IPS-11a (cell line): ENCODE measurements around the gene SEC61A2.
"Not testable (repeated sequence)": the region's sequence is repeated elsewhere in the genome, so short reads cannot be mapped to it uniquely, and the experiment has no call there.

Experiments
- H3K4me3 ChIP-seq: one replicate; pipeline ENCODE4 v1.5.1; 2013; ENCODE audit warnings: low read depth, low read length, control low read depth

SEC61A2 gene

DNA sequence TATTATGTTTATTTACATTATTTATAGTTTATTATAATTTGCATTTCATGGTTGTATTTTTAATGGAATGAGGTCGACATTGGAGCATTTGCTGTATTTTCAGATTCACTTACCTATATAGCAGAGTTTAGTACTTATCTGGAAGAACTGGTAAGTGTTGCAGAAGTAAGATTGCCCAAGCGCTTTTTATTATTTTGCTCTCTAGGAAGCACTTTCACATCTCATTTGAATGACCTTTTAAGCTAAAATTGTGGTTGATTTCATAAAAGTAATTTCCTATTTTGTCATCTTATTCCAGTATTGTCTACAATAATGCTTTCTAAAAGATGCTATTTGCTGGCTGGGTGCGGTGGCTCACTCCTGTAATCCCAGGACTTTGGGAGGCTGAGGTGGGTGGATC is 28.6 kb downstream of the SEC61A2 start:
- H3K4me3 ChIP-seq, result no peak overlapping the region

GRCh38 chr10:12160664-12161063 is 31.2 kb downstream of the SEC61A2 start:
- H3K4me3 ChIP-seq, result no peak overlapping the region

DNA sequence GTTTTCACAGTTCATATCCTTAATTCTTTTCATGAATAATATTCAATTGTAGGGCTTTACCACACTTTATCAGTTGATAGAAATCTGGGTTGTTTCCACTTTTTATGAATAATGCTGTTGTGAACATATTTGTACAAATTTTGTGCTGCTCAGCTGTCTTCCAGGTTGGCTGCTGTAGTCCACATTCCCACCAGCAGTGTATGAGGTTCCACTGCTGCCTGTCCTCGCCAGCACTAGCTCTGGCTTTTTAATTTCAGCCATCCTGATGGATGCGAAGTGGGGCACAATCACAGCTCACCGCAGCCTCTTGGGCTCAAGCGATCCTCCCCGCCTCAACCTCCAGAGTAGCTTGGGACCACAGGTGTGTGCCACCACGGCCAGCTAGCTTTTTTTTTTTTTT is 33.5 kb downstream of the SEC61A2 start:
- H3K4me3 ChIP-seq, result no peak overlapping the region

DNA sequence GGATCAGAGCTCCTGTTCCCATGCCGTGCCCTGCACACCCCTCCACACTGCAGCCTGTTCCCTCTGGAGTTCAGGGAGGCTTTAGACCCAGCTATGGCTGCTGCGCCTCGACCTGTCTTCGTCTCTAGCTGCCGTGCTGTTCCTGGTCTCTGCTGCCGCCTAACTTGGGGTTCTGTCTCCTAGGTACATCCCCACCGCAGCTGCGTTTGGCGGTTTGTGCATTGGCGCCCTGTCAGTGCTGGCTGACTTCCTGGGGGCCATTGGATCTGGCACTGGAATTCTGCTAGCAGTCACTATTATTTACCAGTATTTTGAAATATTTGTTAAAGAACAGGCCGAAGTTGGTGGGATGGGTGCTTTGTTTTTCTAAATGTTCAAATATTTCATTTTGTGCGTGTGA is 34.6 kb downstream of the SEC61A2 start:
- no peak overlapping the region for H3K4me3 ChIP-seq

- no peak overlapping the region for H3K4me3 ChIP-seq
Observed at GRCh38 chr10:12165036-12165435, 35.6 kb downstream of the SEC61A2 start.

DNA sequence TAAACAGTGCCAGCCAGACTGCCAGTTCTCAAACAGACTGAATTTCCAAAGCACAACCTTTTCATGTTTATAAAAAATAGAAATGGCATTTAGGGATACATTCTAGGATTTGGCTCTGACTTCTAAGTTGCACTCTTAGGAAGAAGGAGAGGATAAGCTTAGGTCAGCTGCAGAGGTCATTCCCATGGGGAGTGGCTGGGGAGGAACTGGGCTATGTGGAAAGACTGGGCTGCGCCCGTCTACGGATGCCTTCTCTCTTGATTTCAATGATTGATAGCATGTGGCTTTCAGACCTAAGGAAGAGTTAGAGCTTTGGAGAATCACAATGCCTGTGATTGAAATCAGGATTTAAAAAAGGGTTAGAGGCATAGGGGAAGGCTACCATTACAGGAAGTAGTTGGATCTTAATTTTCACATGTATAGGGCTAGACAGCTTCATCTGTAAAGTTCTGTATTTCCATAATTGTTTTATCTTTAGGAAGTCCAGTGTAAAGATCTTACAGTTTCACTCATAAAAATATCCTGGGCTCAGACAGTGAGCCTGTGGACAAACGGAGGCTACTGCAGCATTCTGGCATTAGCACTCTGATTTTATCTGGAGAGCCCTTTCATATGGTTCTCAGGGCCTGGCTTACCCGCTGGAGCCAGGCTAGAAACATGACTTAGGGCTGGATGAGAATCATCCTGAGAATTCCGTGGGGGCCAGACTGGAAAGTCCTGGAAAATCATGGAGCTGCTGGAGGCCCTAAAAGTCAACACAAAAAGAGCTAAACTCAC is 36.7 kb downstream of the SEC61A2 start:
- no peak overlapping the region for H3K4me3 ChIP-seq

GRCh38 chr10:12171512-12171911 is 42.0 kb downstream of the SEC61A2 start:
- H3K4me3 ChIP-seq, result not testable (repeated sequence)

DNA sequence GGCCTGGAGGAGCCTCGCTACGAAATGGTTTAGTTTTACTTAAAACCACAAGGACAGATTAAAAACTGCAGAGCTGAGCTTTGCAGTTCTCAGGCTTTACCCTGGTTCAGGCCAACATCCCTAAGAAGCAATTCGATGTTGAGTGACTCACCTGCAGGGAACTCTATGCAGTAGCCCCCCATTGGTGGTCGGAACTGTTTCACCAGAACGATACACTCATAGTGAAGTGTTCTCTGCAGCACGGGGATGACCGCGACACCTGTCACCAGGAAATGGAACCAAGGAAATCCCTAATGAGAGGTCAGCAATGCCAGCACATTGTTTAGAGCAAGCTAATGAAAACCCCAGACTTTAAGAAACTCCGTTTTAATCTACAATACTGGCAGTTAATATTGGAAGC is 48.2 kb downstream of the SEC61A2 start:
- H3K4me3 ChIP-seq, result no peak overlapping the region

GRCh38 chr10:12179606-12180170 is 50.2 kb downstream of the SEC61A2 start:
- no peak overlapping the region for H3K4me3 ChIP-seq

DNA sequence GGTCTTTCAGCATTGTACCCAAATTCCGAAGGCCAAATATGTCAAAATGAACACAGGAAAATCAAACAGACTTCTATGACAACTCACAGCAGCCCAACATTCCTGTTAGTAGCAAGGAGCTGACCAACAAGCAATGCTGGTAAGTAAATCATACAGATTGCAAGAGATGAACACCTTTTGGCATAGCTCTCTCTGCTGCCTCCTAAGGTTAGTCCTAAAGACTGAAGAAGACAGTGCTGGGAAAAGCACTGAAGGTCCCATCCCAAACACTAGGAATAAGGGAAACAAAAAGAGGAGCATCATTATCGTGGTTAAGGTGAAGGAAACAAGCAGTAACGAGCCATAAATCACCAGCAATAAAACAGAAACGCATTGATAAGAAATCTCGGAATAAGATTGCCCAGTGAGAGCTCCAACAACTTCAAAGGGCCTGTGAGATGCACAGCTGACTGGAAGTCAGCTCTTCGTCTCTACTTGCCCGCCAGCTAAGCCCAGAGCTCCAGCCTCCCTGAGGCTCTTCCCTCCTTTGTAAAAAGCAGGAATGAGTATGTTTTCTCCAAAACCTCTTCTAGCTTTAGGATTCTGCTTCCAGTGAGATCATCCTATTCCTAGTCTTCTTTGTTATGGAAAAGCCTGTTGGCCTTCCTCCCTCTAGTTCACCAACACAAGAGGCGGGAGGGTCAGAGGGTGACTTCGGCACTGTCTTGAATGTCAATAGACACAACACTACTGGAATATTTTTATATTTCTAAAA is 50.9 kb downstream of the SEC61A2 start:
- H3K4me3 ChIP-seq, result no peak overlapping the region

GRCh38 chr10:12181065-12181775 is 51.7 kb downstream of the SEC61A2 start:
- H3K4me3 ChIP-seq, result no peak overlapping the region

- H3K4me3 ChIP-seq, result no peak overlapping the region
Observed at GRCh38 chr10:12184165-12184564, 54.7 kb downstream of the SEC61A2 start.

DNA sequence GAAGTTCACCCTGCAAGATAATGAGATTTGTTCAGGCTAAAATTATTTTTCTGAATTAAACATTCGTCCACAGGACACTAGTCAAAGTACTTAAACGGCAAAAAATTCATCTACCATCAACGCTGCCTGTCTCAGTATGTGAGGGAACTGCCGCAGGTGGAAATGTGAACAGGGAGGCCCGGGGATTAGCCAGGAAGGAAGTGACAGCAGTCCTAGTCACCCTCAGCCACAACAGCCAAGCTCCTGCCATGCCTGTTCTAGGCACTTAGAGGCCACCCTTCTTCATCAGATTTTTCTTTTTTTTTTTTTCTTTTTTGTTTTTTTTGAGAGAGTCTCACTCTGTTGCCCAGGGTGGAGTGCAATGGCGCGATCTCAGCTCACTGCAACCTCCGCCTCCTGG is 56.8 kb downstream of the SEC61A2 start:
- H3K4me3 ChIP-seq, result no peak overlapping the region

DNA sequence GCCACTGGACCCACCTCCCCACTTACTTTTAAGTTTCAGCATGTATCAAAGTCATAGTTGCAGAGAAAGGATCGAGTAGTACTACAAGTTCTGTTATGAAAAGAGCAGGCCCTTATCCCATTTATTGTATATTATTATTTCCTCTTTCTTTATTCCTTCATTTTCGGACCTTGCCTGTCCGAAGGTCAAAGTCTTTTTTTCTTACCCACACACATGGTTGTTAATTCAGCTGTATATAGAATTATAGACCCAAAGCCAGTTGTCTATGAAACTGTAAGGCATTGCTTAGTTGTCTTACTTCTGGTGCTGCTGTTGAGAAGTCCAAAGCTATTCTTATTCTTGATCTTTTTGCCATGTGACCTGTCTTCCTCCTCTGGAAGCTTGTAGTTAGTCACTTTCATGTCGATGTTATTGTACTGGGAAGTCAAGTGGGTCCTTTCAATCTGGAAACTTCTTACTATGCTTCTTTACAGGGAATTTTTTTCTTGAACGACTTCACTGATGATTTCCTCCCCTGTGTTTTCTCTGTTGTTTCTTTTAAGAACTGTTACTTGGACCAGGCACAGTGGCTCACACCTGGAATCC is 57.9 kb downstream of the SEC61A2 start:
- no peak overlapping the region for H3K4me3 ChIP-seq

GRCh38 chr10:12188656-12189055 is 59.2 kb downstream of the SEC61A2 start:
- no peak overlapping the region for H3K4me3 ChIP-seq

- H3K4me3 ChIP-seq, result no peak overlapping the region
Observed at GRCh38 chr10:12189426-12189825, 59.9 kb downstream of the SEC61A2 start.

DNA sequence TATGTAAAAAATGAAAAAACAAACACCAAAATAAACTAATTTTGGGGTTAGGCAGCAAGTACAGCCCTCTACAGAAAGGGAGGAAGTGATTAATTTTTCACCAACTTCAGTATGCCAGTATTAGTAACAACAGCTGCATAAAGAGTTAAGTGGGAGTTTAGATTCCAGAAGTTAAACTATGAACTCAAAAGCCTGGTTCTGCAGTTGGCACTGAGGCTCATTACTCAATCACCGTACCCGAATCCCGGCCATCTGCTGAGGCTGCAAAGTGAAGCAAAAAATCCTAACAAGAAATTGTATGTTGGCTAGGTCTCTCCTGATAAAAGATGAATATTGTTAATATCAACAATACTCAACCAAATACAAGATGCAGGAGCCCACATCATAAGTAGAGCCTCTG is 62.2 kb downstream of the SEC61A2 start:
- no peak overlapping the region for H3K4me3 ChIP-seq

DNA sequence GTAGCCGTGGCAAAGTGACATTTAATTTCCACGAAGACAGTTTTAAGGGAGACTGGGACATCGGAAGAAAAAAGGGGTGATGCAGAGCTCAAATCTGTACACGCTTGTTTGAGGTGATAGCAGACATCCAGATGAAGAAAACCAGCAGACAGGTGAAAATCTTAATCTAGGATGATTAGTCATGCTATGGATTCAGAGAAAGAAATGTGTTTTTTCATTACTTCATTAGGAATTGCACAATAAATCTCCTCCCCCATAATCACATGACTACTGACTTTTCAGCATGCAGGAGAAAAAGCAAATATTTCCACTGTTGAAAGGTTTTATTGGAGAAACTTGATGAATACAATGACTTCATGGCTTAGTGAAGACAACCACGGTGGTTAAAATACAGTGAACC is 63.7 kb downstream of the SEC61A2 start:
- H3K4me3 ChIP-seq, result no peak overlapping the region

GRCh38 chr10:12194752-12195271 is 65.3 kb downstream of the SEC61A2 start:
- peak overlapping the region; percentile 80 for H3K4me3 ChIP-seq

GRCh38 chr10:12195281-12195602 is 65.8 kb downstream of the SEC61A2 start:
- H3K4me3 ChIP-seq, result peak overlapping the region; percentile 80
